ENCODE data around the gene CSNK1A1. TPM values are rescaled to one million over a fixed set of nuclear protein-coding genes. Genes with fewer than 3 reads are reported as not detected.

Gene CSNK1A1
- total and polyA plus RNA-seq, 2 of the 4 experiments (the other 2 are of a cell fraction): 140 to 419 TPM

GRCh38 chr5:149452007-149452664 lies 99.1 kb downstream of the CSNK1A1 start:
- Histone ChIP-seq H3K4me2 (ENCODE audit: low read depth, low read length) (no peak overlapping the region), H3K23ac (ENCODE audit: low read depth, low read length) (peak overlapping the region; percentile 84), H4K5ac (ENCODE audit: low read depth, low read length) (peak overlapping the region; percentile 92), H3K4me3 (ENCODE audit: insufficient read depth, low read depth, low read length) (no peak overlapping the region), H2BK15ac (ENCODE audit: low read depth, low read length) (peak overlapping the region; percentile 98), H3K9me3 (ENCODE audit: control insufficient read depth, insufficient read depth, low read length) (no peaks in the 10 kb centered on the region), H2BK120ac (ENCODE audit: low read depth, low read length) (peak overlapping the region; percentile 96), H3K56ac (ENCODE audit: extremely low read depth, insufficient read depth, low read length) (peak overlapping the region; percentile 92), H3K9me1 (ENCODE audit: insufficient read depth, low read length) (peaks cover 48% of the 10 kb centered on the region), H3K4ac (ENCODE audit: low read depth, low read length) (peak overlapping the region; percentile 98), H3K27me3 (ENCODE audit: control insufficient read depth, insufficient read depth, low read length) (no peaks in the 10 kb centered on the region), H3K18ac (ENCODE audit: low read depth, low read length) (peak overlapping the region; percentile 96), H3K36me3 (ENCODE audit: control insufficient read depth, insufficient read depth, low read length) (no peaks in the 10 kb centered on the region), H4K91ac (ENCODE audit: insufficient read depth, low read depth, low read length) (peak overlapping the region; percentile 99), H3K9ac (ENCODE audit: low read depth, low read length) (peak overlapping the region; percentile 20), H2BK20ac (ENCODE audit: low read depth, low read length) (peak overlapping the region; percentile 99), H4K20me1 (ENCODE audit: insufficient read depth, low read length) (no peaks in the 10 kb centered on the region), H3K14ac (replicated peaks; ENCODE audit: low read depth, low read length) (peak overlapping the region; percentile 92), H2AK9ac (replicated peaks; ENCODE audit: low read depth, low read length, poor library complexity) (peak overlapping the region; percentile 99), H4K8ac (ENCODE audit: low read depth in 2 of 2, low read length in 2 of 2) (peak overlapping the region; percentile 76 to 94), H2BK5ac (ENCODE audit: low read depth, low read length, poor library complexity, severe bottlenecking) (peak overlapping the region; percentile 98), H2AK5ac (ENCODE audit: low read depth, low read length) (peak overlapping the region; percentile 100), H3K79me1 (ENCODE audit: low read depth in 1 of 2, low read length in 2 of 2) (peaks cover 2 to 51% of the 10 kb centered on the region in 2 experiments; a peak in 3 of 4 replicates), H3K27ac (ENCODE audit: insufficient read depth, low read length) (peak overlapping the region; percentile 99), H3K4me1 (ENCODE audit: control insufficient read depth, insufficient read depth, low read length) (peaks cover 50% of the 10 kb centered on the region), H2AFZ (replicated peaks; ENCODE audit: low read length, poor library complexity) (peak overlapping the region; percentile 83)
- ChIA-PET CTCF (interaction anchor here (1.8 to 2.2 kb wide), 2 partner anchors 34 to 109 kb away, joined by 5 to 9 read pairs; no protein-coding TSS in a partner anchor), POLR2A (ENCODE audit: unreplicated experiment) (interaction anchor here (0.6 kb wide), 1 partner anchor 48 kb away, joined by 5 read pairs; no protein-coding TSS in a partner anchor)
- DNase-seq (peak; percentile 53), ATAC-seq (ENCODE audit: low read depth) (peak; percentile 6)
- in situ Hi-C loops (cut with MboI; ENCODE audit: low sequenced_read_pairs): no loop called here
- WGBS, 2 experiments (ENCODE audit: extremely low coverage in 2 of 2, insufficient read length in 1 of 2): 30% methylated on average over 2 of the region's 11 CpGs; no CpG with 5 or more reads in 1 of the 2 experiments
- intact Hi-C loops (cut with micrococcal nuclease): no loop called here
- TF ChIP-seq MAFK (IDR thresholded peaks at IDR 0.05; ENCODE audit: low read depth, low read length) (peak; percentile 81), MAZ (IDR thresholded peaks at IDR 0.05; ENCODE audit: borderline replicate concordance, low read depth, low read length) (no peak), MXI1 (IDR thresholded peaks at IDR 0.05; ENCODE audit: borderline replicate concordance, low read depth, low read length) (no peak), CEBPB (IDR thresholded peaks at IDR 0.05; ENCODE audit: low read depth, low read length) (0 out of 2 replicates have a peak, but pooled peaks have one; percentile 5), CTCF (conservative IDR thresholded peaks at IDR 0.05; ENCODE audit: low read depth, low read length) (0 out of 2 replicates have a peak, but pooled peaks have one; percentile 7), RCOR1 (IDR thresholded peaks at IDR 0.05; ENCODE audit: insufficient replicate concordance, low read length) (peak; percentile 77)
- BruUV-seq (replicated peaks): no TSS peak
- dilution Hi-C loops (cut with HindIII; ENCODE audit: low sequenced_read_pairs, unreplicated experiment): no loop called here
